K562 (cell line): ENCODE results near the gene PLOD1. TPM values are rescaled to one million over a fixed set of nuclear protein-coding genes. Genes with fewer than 3 reads are reported as not detected.
A peak's percentile ranks its signal among the peaks of the same experiment; 100 is the strongest.

Experiments used
- CEBPG ChIP-seq, 3 experiments: fragments of 200-800 bp in 1 of 3; sonication (Bioruptor generic) in 1 of 3; sonication (generic) in 1 of 3; formaldehyde crosslinking in 1 of 3; IDR thresholded peaks in 2 of 3; conservative IDR thresholded peaks in 1 of 3; 2 replicates each; pipeline versions ENCODE4 v1.6.1 to v1.8.0; 2016 to 2022; ENCODE audit warnings: missing compliant biosample characterization in 2 of 3, missing genetic modification characterization in 2 of 3, mild to moderate bottlenecking in 1 of 3, missing genetic modification reagents in 1 of 3
- CHD2 ChIP-seq: IDR thresholded peaks from 2 replicates; pipeline ENCODE4 v1.6.1; 2011; ENCODE audit warnings: low read depth, low read length
- E2F1 ChIP-seq: sonication (generic); formaldehyde crosslinking; IDR thresholded peaks from 2 replicates; pipeline ENCODE4 v1.8.1; 2023; ENCODE audit warnings: mild to moderate bottlenecking, missing genetic modification reagents, moderate library complexity
- ETV5 ChIP-seq: sonication (generic); formaldehyde crosslinking; IDR thresholded peaks from 2 replicates; pipeline ENCODE4 v1.4.0; 2020; ENCODE audit warnings: low read depth, mild to moderate bottlenecking, missing genetic modification reagents
- FIP1L1 ChIP-seq: fragments of 200-400 bp; formaldehyde crosslinking; IDR thresholded peaks from 2 replicates; pipeline ENCODE4 v1.6.1; 2018; ENCODE audit warnings: mild to moderate bottlenecking, low read depth, low read length; ENCODE audit not compliant: poor library complexity, severe bottlenecking
- HDAC8 ChIP-seq: fragments of 450-650 bp; IDR thresholded peaks from 2 replicates; pipeline ENCODE4 v1.6.1; 2016; ENCODE audit warnings: mild to moderate bottlenecking, missing genetic modification characterization, moderate library complexity, missing compliant biosample characterization
- HLTF ChIP-seq: fragments of 450-650 bp; IDR thresholded peaks from 2 replicates; pipeline ENCODE4 v1.6.1; 2016
- MTA3 ChIP-seq: fragments of 450-650 bp; formaldehyde crosslinking; IDR thresholded peaks from 2 replicates; pipeline ENCODE4 v1.6.1; 2017; ENCODE audit warnings: mild to moderate bottlenecking, borderline replicate concordance
- PTRF ChIP-seq: fragments of 450-650 bp; IDR thresholded peaks from 2 replicates; pipeline ENCODE4 v1.6.1; 2016; ENCODE audit warnings: mild to moderate bottlenecking, missing genetic modification characterization, missing compliant biosample characterization
- RAD21 ChIP-seq, 2 experiments: fragments of 250-450 bp in 1 of 2; fragments of 450-650 bp in 1 of 2; sonication (Bioruptor Pico) in 1 of 2; formaldehyde crosslinking in 1 of 2; IDR thresholded peaks in 1 of 2; conservative IDR thresholded peaks in 1 of 2; 2 replicates each; pipeline versions ENCODE4 v1.4.0 to v1.8.0; 2020 to 2022; ENCODE audit warnings: mild to moderate bottlenecking in 2 of 2, moderate library complexity in 1 of 2
- RERE ChIP-seq: sonication (generic); formaldehyde crosslinking; IDR thresholded peaks from 2 replicates; pipeline ENCODE4 v1.8.0; 2023; ENCODE audit warnings: missing genetic modification reagents, mild to moderate bottlenecking, borderline replicate concordance
- RHOXF2B ChIP-seq: fragments of 250-450 bp; sonication (Bioruptor Pico); conservative IDR thresholded peaks from 2 replicates; pipeline ENCODE4 v1.5.1; 2021
- ZBTB49 ChIP-seq: sonication (generic); formaldehyde crosslinking; IDR thresholded peaks from 2 replicates; pipeline ENCODE4 v1.8.0; 2022; ENCODE audit warnings: missing genetic modification reagents, mild to moderate bottlenecking, borderline replicate concordance
- ZNF512 ChIP-seq: IDR thresholded peaks from 2 replicates; pipeline ENCODE4 v1.6.1; 2016; ENCODE audit warnings: missing genetic modification characterization, missing compliant biosample characterization
- ZNF75A ChIP-seq: fragments of 450-650 bp; formaldehyde crosslinking; IDR thresholded peaks from 2 replicates; pipeline ENCODE4 v1.4.0; 2020; ENCODE audit warnings: mild to moderate bottlenecking
- polyA plus RNA-seq, 8 experiments: library from polyadenylated mRNA; depleted of rRNA in 4 of 8; stranded (reverse) in 5 of 8; unstranded in 3 of 8; fragments of >200 nt; fragmentation: Nextera tagmentation in 2 of 8; fragmentation: Illumina TruSeq in 1 of 8; extraction: Ambion mirVana in 2 of 8; extraction: Trizol in 1 of 8; gene quantifications; 2 replicates each; pipeline versions ENCODE4 v1.2.1 to v1.2.3, GENCODE V29; 2011 to 2014; ENCODE audit warnings: inconsistent platforms in 1 of 8, missing spikeins in 1 of 8
- total RNA-seq, 7 experiments: library from RNA; depleted of rRNA in 6 of 7; stranded (reverse); fragments of >200 nt in 6 of 7; fragmentation: Illumina TruSeq in 2 of 7; extraction: Trizol in 2 of 7; gene quantifications; 2 replicates each; pipeline versions ENCODE4 v1.2.1 to v1.2.3, GENCODE V29; 2011 to 2021; ENCODE audit warnings: low replicate concordance in 1 of 7

The PLOD1 gene
- total and polyA plus RNA-seq, 9 of the 15 experiments (the other 6 are each of a cell fraction or from before 2014, with no cell fraction given) = 16.6 to 90.8 (median 52.7) TPM

- no peak for TF ChIP-seq ZBTB49 (CRISPR knock-in tag)
- TF ChIP-seq FIP1L1 = no peak
- TF ChIP-seq HDAC8 = 0 out of 2 replicates have a peak, but pooled peaks have one; percentile 41
- TF ChIP-seq ETV5 (CRISPR knock-in tag) = peak; percentile 20; the same call in 1 of the 2 replicates
- no peak for TF ChIP-seq CEBPG (CRISPR knock-in tag; IDR thresholded peaks at IDR 0.05)
- peak in 1 of 2 experiments; percentile 3; a peak in 1 of 4 replicates for TF ChIP-seq CEBPG (tag; conservative IDR thresholded peaks at IDR 0.05 in 1 of 2, IDR thresholded peaks at IDR 0.05 in 1 of 2)
- TF ChIP-seq PTRF (tag) = no peak
- no peak for TF ChIP-seq RERE (CRISPR knock-in tag)
- no peak for TF ChIP-seq ZNF75A
- TF ChIP-seq HLTF = no peak
- no peak for TF ChIP-seq ZNF512 (tag)
- TF ChIP-seq MTA3 = peak; percentile 99
- TF ChIP-seq CHD2 = no peak
- TF ChIP-seq E2F1 = no peak
- no peak for TF ChIP-seq RHOXF2B (CRISPR knock-in tag)
- TF ChIP-seq RAD21 (CRISPR knock-in tag; conservative IDR thresholded peaks at IDR 0.05 in 1 of 2, IDR thresholded peaks at IDR 0.05 in 1 of 2) = peak; percentile 61 to 78
Observed at GRCh38 chr1:11907275-11908094, 27.0 kb upstream of the PLOD1 start (continued).
